ENCODE results near the gene SIX5.
"Not testable (repeated sequence)": the region's sequence is repeated elsewhere in the genome, so short reads cannot be mapped to it uniquely, and the experiment has no call there.

Gene SIX5

DNA sequence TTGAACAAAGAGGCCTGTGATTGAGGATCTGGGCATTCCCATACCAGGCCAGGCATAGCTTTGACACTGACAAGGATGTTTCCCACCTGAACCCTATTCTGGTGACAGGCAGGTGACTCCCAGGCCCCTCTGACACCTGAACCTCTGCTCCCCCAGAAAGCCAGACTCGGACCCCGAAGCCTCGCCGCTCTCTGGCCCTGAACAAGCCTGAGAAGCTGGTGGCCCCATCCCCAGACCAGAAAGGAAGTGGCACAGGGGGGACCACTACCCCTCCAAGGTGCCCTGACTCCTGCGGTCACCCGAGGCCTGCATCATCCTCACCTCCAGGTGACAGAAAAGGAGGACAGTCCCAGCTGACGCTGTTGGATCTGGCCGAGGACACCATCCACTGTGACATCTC, 14.7 kb downstream of the SIX5 start:
- DNase-seq (ENCODE audit: low spot score): no peak

DNA sequence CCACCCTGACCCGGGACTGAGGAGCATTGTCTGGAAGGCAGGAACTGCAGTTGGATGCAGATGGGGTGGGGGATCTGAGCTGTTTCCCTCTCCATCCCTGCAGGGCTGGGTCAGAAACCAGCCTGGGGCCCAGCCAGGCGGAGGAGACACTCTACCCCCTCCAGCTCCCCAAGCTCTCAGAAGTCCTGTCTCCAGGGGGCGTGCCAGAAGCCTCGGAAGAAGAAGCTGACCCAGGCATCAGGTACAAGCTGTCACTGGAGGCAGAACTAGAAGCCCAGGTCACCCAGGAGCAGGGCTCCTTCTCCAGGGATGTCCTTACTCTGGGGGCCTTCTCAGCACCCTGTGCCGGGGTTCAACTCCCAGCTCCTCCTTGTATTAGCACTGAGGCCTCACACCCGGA, 15.5 kb downstream of the SIX5 start:
- DNase-seq (ENCODE audit: low spot score): no peak

DNA sequence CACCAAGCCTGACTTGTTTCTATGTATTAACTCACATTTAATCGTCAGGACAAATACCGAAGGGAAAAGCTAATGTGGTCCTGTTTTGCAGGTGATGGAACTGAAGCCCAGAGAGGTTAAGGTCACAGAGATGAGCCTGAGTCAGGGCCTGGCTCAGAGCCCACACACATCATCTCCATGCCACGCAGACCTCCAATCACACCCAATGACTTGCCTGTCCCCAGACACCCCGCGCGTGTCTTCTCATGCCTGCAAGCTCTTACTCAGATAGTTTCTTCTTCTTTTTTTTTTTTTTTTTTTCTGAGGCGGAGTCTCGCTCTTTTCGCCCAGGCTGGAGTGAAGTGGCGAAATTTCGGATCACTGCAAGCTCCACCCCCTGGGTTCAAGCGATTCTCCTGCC, 16.4 kb downstream of the SIX5 start:
- no peak for DNase-seq (ENCODE audit: low spot score)

DNA sequence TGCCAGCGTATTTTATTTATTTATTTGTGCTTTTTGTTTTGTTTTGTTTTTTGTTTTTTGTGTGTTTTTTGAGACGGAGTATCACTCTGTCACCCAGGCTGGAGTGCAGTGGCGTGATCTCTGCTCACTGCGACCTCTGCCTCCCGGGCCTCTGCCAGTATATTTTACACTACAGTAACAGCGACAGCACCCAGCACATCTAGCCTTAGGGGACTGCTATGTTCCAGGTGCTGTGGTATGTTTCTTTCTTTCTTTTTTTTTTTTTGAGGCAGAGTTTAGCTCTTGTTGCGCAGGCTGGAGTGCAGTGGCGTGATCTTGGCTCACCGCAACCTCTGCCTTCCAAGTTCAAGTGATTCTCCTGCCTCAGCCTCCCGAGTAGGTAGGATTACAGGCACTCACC, 17.6 kb downstream of the SIX5 start:
- not testable (repeated sequence) for DNase-seq (ENCODE audit: low spot score)

DNA sequence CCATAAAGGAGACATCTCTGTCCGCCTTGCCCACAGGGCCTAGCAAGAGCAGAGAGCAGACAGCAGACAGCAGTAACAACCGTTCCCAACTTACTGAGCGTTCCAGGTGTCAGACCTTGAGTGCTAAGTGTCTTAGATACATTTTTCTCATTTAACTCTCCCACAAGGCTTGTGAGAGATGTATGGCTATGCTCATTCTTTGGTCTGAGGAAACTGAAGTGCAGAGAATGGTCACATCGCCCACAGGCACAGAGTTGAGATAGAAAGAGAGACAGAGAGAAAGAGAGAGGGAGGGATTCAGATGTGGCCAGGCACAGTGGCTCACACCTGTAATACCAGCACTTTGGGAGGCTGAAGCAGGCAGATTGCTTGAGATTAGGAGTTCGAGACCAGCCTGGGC, 21.5 kb downstream of the SIX5 start:
- no peak for DNase-seq (ENCODE audit: low spot score)

DNA sequence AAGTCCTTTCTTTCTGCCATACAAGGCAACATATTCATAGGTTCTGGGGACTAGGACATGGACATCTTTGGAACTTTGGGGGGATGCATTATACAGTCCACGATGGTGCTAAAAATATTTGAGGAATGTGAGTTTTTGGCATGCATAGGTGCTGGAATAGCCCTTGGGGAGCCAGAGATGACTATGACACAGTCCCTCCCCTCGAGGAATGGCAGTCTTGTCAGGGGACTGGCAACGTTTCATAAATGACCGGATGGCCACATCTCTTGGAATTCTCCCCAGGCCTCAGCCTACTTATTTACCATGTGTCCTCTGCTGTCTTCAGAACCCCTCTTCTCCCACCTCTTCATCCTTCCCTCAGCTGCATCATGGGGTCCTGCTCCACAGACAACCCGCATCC, 22.2 kb downstream of the SIX5 start:
- DNase-seq (ENCODE audit: low spot score): no peak

DNA sequence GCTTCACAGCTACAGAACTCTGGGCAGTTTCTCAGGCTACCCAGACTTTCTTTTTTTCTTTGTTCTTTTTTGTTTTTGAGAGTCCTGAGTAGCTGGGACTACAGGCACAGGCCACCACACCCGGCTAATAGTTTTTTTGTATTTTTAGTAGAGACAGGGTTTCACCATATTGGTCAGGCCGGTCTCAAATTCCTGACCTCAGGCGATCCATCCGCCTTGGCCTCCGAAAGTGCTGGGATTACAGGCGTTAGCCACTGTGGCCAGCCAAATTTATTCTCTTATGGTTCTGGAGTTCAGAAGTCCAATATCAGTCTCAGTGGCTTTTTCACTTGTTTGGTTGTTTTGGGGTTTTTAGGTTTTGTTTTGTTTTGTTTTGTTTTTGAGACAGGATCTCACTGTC, 23.4 kb downstream of the SIX5 start:
- no peak for DNase-seq (ENCODE audit: low spot score)

GRCh38 chr19:45742969-45743368, 26.1 kb downstream of the SIX5 start:
- no peak for DNase-seq (ENCODE audit: low spot score)

DNA sequence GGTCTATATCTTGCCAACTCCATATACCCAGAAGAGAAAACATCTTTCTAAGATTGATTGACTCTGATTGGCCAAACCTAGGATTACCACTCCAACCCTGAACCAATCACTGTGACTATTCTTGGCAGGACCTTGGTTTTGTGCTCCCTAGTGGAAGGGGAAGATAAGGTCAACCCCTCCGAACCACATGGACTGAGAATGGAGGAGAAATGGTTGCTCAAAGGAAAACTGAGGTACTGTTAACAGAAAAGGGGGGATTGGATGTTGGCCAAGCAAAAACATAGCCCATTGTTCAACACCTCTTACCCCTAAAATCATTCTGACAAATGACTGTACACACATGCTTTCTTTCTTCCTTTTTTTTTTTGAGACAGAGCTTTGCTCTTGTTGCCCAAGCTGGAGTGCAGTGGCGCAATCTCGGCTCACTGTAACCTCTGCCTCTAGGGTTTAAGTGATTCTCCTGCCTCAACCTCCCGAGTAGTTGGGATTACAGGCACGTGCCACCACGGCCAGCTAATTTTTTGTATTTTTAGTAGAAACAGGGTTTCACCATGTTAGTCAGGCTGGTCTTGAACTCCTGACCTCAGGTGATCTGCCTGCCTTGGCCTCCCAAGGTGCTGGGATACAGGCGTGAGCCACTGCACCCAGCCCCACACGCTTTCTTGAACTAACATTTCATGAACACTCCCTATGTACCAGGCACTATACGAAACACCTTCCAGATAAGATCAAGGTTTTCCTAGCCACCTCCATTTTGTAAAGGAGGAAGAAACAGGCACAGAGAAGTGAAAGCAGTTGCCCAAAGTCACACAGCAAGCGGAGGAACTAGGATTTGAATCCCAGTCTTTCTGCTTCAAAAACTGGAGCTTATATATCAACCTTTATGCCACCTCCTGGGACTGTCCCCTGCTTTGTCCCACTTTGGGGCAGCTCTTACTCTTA, 29.3 kb downstream of the SIX5 start:
- DNase-seq (ENCODE audit: low spot score): no peak

- DNase-seq (ENCODE audit: low spot score): no peak
Measured at GRCh38 chr19:45733160-45733810, 35.8 kb downstream of the SIX5 start, which contains the start of gene MEIOSIN. MEIOSIN (plus strand) TSS chr19:45733439; CDS start chr19:45735377, 1,938 bp downstream.

DNA sequence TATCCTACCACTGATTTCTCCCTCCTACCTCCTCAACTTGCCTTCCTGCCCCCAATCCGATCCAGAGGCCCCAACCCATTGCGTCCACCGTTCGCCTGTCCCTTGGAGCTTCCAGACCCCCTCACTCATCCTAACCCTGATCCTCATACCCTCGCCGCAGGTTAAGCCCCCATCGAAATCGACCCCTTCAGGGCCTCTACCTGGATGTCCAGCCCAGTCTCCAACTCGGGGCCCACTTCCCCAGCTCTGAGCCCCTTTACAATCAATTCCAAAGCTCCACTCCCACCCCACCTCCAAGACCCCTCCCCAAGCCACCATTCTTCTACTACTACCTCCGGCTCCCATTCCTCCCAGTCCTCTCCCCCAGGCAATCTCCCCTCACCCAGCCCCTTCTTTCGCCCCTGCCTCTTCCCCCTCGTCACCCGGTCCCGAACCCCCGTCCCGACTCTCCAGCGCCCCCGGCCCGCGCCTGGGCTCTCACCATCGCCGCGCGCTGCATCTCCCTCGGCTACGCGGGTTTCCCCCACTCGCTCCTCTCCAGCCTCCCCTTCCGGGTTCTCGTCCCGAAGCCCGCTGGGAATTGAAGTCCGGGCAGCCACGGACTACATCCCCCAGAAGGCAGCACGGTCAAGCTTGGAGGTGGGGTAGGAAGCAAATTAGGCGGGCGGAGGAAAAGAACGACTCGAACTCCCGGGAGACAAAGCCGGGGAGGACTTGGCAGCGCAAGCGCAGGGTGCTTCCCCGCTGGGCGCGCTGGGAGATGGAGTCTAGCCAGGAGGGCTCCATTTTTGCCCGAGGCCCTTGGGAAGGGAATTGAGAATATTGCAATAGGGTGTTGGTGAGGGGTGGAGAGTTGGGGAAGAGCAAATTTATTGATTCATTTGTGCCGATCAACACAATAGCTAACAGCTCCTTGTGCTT, 38.4 kb downstream of the SIX5 start, which contains the start of gene FBXO46:
Gene FBXO46 (minus strand): TSS at position 529 of the 921 bp plus-strand sequence. CDS start 17,401 bp downstream, outside the sequence.
- peak; percentile 97 for DNase-seq (ENCODE audit: low spot score)

DNA sequence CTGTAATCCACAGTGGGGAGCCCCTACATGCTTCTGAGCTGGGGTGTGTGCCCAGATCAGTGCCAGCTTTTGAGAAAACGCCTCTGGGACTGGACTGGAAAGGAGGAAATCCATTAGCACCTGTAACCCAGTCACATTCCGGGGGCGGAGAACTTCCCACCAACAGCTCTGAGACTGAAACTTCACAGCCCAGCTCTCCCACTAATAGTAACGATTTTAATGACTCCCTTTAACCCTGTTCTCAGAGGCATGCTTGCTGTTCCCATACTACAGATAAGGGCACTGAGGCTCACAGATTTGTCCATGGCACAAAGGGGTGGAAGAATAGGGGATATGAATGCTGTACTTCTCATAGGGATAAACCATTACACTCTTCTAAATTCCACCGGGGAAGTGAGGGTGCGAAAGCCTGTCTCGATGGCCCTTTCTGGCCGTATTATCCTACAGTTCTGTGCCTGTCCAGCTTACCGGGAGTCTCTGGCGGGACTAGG, 39.2 kb downstream of the SIX5 start:
- no peak for DNase-seq (ENCODE audit: low spot score)

DNA sequence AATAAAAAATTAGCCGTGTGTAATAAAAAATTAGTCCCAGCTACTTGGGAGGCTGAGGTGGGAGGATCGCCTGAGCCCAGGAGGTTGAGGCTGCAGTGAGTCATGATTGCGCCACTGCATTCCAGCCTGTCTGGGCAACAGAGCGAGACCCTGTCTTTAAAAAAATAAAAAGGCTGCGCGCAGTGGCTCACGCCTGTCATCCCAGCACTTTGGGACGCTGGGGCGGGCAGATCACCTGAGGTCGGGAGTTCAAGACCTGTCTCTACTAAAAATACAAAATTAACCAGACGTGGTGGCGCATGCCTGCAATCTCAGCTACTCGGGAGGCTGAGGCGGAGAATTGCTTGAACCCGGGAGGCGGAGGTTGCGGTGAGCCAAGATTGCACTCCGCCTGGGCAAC, 40.4 kb downstream of the SIX5 start:
- DNase-seq (ENCODE audit: low spot score): not testable (repeated sequence)

GRCh38 chr19:45720065-45720464, 49.0 kb downstream of the SIX5 start:
- DNase-seq (ENCODE audit: low spot score): not testable (repeated sequence)

- DNase-seq (ENCODE audit: low spot score): no peak
Measured at GRCh38 chr19:45717983-45718650, 50.9 kb downstream of the SIX5 start.

DNA sequence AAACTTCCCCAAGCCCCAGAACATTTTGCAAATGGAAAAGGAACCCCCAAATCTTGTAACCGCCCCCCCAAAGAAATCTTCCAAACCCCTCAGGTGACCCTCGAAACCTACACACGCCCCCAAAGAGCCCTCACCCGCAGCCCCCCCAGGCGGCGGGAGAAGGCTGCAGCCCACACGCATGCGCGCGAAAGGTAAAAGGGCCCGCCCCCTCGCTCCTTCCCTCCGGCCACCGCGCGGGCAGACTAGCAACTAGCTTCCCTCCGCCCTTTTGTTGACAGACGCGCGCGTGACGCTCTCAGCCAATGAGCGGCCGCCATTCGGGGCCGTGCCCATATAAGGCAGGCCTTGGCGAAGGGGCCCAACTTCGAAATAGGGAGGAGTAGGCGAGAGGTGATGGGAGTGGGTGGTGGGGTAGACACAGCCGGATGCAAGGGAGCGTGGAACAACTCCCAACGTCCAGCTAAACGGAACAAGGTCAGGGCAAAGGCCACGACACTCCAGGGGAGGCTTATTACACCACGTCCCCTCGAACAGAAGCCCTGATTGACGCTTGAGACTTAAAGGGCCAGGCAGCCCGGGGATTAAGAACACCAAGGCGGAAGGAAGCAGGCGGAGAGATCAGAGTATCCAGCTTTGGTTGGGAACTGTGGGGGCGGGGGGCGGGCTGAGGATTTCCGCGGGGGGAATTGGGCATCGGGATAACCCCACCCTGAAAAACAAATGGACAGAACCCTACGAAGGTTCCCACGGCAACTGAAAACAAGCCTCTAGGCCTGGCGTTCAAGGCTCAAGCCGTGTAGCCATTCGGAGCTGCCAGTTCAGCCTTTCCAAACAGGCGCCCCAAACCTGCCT, 51.7 kb downstream of the SIX5 start:
- DNase-seq (ENCODE audit: low spot score): peak; percentile 99

DNA sequence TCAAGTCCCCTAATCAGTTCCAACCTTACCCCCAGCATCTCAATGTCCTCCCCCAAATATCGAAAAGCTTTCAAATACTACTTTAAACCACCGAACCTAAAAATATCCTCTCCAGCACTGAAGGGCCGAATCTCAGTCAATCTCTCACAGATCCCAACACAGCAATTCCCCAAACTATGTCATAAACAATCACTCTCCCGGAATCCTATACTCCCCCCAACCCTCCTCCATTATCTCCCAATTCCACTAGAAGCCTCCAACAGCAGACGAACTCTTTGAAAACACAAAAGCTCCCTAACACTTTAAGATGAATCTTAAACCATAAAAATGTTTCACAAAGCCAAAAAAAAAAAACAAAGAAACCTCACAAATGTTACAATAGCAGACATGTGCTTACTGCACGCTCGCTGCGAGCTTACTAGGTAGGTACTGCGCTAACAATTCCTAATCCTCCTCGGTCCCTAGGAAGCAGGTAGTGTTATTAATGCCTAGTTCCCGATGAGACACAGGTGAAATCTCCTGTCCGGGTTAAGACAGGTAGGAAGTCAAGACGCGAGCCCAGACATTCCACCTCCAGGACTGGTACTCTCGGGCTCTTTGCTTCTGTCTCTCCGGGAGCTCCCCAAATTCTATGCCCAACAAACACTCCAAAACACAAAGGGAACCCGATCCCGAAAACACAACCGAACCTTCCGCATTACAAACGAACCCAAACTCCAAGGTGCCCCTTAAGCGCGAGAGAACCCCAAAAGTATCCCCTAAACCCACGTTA, 52.5 kb downstream of the SIX5 start:
- DNase-seq (ENCODE audit: low spot score): peak; percentile 46

DNA sequence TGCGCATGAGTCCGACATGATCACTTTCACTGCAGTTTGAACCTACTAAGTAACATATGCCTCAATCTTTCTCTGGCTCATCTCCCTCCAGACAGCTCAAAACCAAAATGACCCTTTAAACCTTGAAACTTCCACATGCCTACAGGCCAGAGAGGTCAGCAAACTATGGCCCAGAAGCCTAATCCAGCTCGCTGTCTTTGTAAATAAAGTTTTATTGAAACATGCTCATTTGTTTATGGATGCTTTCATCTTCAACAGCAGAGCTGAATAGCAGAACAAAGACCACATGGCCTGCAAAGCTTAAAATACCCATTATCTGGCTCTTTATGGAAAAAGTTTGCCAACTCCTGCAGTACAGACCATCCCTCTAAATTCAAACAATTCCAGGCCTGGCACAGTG, 53.9 kb downstream of the SIX5 start:
- no peak for DNase-seq (ENCODE audit: low spot score)
